ENCODE results near the gene AMOTL2. TPM values are rescaled to one million over a fixed set of nuclear protein-coding genes. Genes with fewer than 3 reads are reported as not detected.

AMOTL2 gene
- total RNA-seq, 4 donors from 2014 or later: 49.4 to 87.5 (median 61.4) TPM

GRCh38 chr3:134373271-134374104 lies 759 bp downstream of the AMOTL2 start:
- Histone ChIP-seq H3K4me3 (peak overlapping the region; percentile 52 to 89), H3K9me3 (no peaks in the 10 kb centered on the region), H3K27ac (peak overlapping the region; percentile 97 to 99), H3K36me3 (no peaks in the 10 kb centered on the region), H3K4me1 (peaks cover 5 to 36% of the 10 kb centered on the region in 2 donors), H3K27me3 (no peaks in the 10 kb centered on the region)
- TF ChIP-seq CTCF (IDR thresholded peaks at IDR 0.05) (no peak), POLR2A (IDR thresholded peaks at IDR 0.05) (peak; percentile 48 to 60)
- intact Hi-C loops (cut with DNase I; ENCODE audit: low total_unique reads): loop anchor here (5.0 kb wide), 1 partner anchor 89 kb away; no protein-coding TSS in a partner anchor
- peak; percentile 89 to 95 for DNase-seq

GRCh38 chr3:134372396-134373270 lies 1.6 kb downstream of the AMOTL2 start:
- no peak for DNase-seq
- no peak for TF ChIP-seq POLR2A (IDR thresholded peaks at IDR 0.05)
- no peak for TF ChIP-seq CTCF (IDR thresholded peaks at IDR 0.05)
- Histone ChIP-seq H3K36me3 (no peaks in the 10 kb centered on the region), H3K9me3 (no peaks in the 10 kb centered on the region), H3K27ac (peak overlapping the region; percentile 97 to 99), H3K27me3 (no peaks in the 10 kb centered on the region), H3K4me1 (peaks cover 5 to 43% of the 10 kb centered on the region in 2 donors), H3K4me3 (peak overlapping the region; percentile 52 to 89)
- intact Hi-C loops (cut with DNase I; ENCODE audit: low total_unique reads): loop anchor here (5.0 kb wide), 1 partner anchor 90 kb away; no protein-coding TSS in a partner anchor

GRCh38 chr3:134371542-134372324 lies 2.5 kb downstream of the AMOTL2 start:
- H3K36me3 ChIP-seq: no peaks in the 10 kb centered on the region
- no peaks in the 10 kb centered on the region for H3K9me3 ChIP-seq
- no peak for TF ChIP-seq POLR2A (IDR thresholded peaks at IDR 0.05)
- TF ChIP-seq CTCF (IDR thresholded peaks at IDR 0.05): no peak
- peak overlapping the region; percentile 52 to 89 for H3K4me3 ChIP-seq
- no peaks in the 10 kb centered on the region for H3K27me3 ChIP-seq
- DNase-seq: no peak
- H3K27ac ChIP-seq: peak overlapping the region; percentile 97 to 99
- intact Hi-C loops (cut with DNase I; ENCODE audit: low total_unique reads): loop anchor here (5.0 kb wide), 1 partner anchor 91 kb away; no protein-coding TSS in a partner anchor
- H3K4me1 ChIP-seq: peaks cover 5 to 50% of the 10 kb centered on the region in 2 donors

- TF ChIP-seq POLR2A (IDR thresholded peaks at IDR 0.05) (no peak), CTCF (IDR thresholded peaks at IDR 0.05) (no peak)
- intact Hi-C loops (cut with DNase I; ENCODE audit: low total_unique reads): loop anchor here (5.0 kb wide), 1 partner anchor 91 kb away; no protein-coding TSS in a partner anchor
Observed at GRCh38 chr3:134370611-134371531, 3.4 kb downstream of the AMOTL2 start.

More at GRCh38 chr3:134370611-134371531, 3.4 kb downstream of the AMOTL2 start:
- DNase-seq: no peak
- Histone ChIP-seq H3K4me3 (no peak overlapping the region), H3K27me3 (no peaks in the 10 kb centered on the region), H3K4me1 (peaks cover 5 to 55% of the 10 kb centered on the region in 2 donors), H3K9me3 (no peaks in the 10 kb centered on the region), H3K36me3 (no peaks in the 10 kb centered on the region), H3K27ac (peak overlapping the region; percentile 97 to 99)
